Right cardiac atrium (tissue), 5 donors: ENCODE results near the gene IRS2. TPM values are rescaled to one million over a fixed set of nuclear protein-coding genes. Genes with fewer than 3 reads are reported as not detected.

Experiments
- ATAC-seq, 2 donors: fragments of 200-7000 bp; cut with Tn5 transposase; one replicate each; pipeline versions ENCODE4 v1.8.0 to v1.9.1; 2020; ENCODE audit warnings: moderate library complexity in 2 of 2, mild to moderate bottlenecking in 1 of 2
- DNase-seq, 3 donors: peaks; one replicate each; pipeline ENCODE4 v3.0.0-alpha.2; 2020
- H3K27ac ChIP-seq: one replicate; pipeline ENCODE4 v1.5.1; 2013; ENCODE audit warnings: mild to moderate bottlenecking, low read length, control low read depth, moderate library complexity
- H3K27me3 ChIP-seq: one replicate; pipeline ENCODE4 v1.6.1; 2013; ENCODE audit not compliant: control insufficient read depth, insufficient read depth
- H3K4me1 ChIP-seq: one replicate; pipeline ENCODE4 v1.6.1; 2013; ENCODE audit warnings: low read length; ENCODE audit not compliant: control insufficient read depth, insufficient read depth
- H3K4me3 ChIP-seq: one replicate; pipeline ENCODE4 v1.5.1; 2013; ENCODE audit warnings: low read length, control low read depth
- H3K9me3 ChIP-seq: one replicate; pipeline ENCODE4 v1.6.1; 2013; ENCODE audit warnings: low read length; ENCODE audit not compliant: control insufficient read depth
- WGBS: extraction: QIAGEN DNeasy Blood & Tissue Kit; methylation state at CpG from one replicate; pipeline ENCODE4 v1.1.7; 2013; 5-methylcytosine and 5-hydroxymethylcytosine counted together
- intact Hi-C, 4 donors: fragments of 100-400 bp; cut with DNase I; formaldehyde crosslinking; loops; one replicate each; pipeline versions ENCODE4 v1.11.0 to v1.14.0; 2022 to 2023
- polyA plus RNA-seq: library from polyadenylated mRNA; stranded (reverse); fragments of 200-250 nt; gene quantifications from one replicate; pipeline ENCODE4 v1.2.3, GENCODE V29; 2013
- total RNA-seq, 4 donors: library from RNA; stranded (reverse); fragmentation: NEBNext Ultra II Directional; extraction: Animal tissue kit (Norgen Biotek cat#: 25700); gene quantifications; one replicate each; pipeline ENCODE4 v1.2.1, GENCODE V29; 2021
- donor health status: healthy with polysubstance abuse.
- donor health status: DM: no; HTN: yes; CAD: no.
- donor health status: DM: no; HTN: no; CAD: no.
- donor health status: DM: no; HTN: yes; CAD: no; lungs with severe emphysema.
- donor health status: DM: yes; HTN: yes; CAD: no.

IRS2 gene
- total and polyA plus RNA-seq, 5 donors, result 7.4 to 28.4 (median 14.6) TPM

- intact Hi-C loops, result no loop called here
- H3K4me3 ChIP-seq, result no peak overlapping the region
- DNase-seq (no peak), ATAC-seq (peak in 1 of 2 donors; percentile 84)
- no peaks in the 10 kb centered on the region for H3K4me1 ChIP-seq
- H3K9me3 ChIP-seq, result no peaks in the 10 kb centered on the region
- H3K27me3 ChIP-seq, result no peaks in the 10 kb centered on the region
- H3K27ac ChIP-seq, result no peak overlapping the region
- 55% methylated on average over 12 of the region's 12 CpGs for WGBS
Measured at GRCh38 chr13:109743706-109744453, 42.5 kb downstream of the IRS2 start.

- intact Hi-C loops, result no loop called here
- no peak overlapping the region for H3K4me3 ChIP-seq
- no peaks in the 10 kb centered on the region for H3K4me1 ChIP-seq
- H3K27ac ChIP-seq, result no peak overlapping the region
- 87% methylated on average over 7 of the region's 7 CpGs for WGBS
- no peaks in the 10 kb centered on the region for H3K27me3 ChIP-seq
- H3K9me3 ChIP-seq, result no peaks in the 10 kb centered on the region
- DNase-seq (no peak), ATAC-seq (no peak)
Measured at GRCh38 chr13:109741966-109742365, 44.4 kb downstream of the IRS2 start.

GRCh38 chr13:109740721-109741120, 45.7 kb downstream of the IRS2 start:
- no peak for DNase-seq
- no peaks in the 10 kb centered on the region for H3K9me3 ChIP-seq
- no peaks in the 10 kb centered on the region for H3K27me3 ChIP-seq
- WGBS, result 87% methylated on average over 10 of the region's 10 CpGs
- no peak overlapping the region for H3K27ac ChIP-seq
- no peak for ATAC-seq
- H3K4me3 ChIP-seq, result no peak overlapping the region
- intact Hi-C loops, result no loop called here
- H3K4me1 ChIP-seq, result peaks cover 2% of the 10 kb centered on the region

- Histone ChIP-seq H3K27me3 (no peaks in the 10 kb centered on the region), H3K4me1 (peaks cover 2% of the 10 kb centered on the region), H3K4me3 (no peak overlapping the region), H3K27ac (no peak overlapping the region), H3K9me3 (no peaks in the 10 kb centered on the region)
- intact Hi-C loops, result no loop called here
- ATAC-seq, result no peak
- WGBS, result 57% methylated on average over 9 of the region's 9 CpGs
- no peak for DNase-seq
Measured at GRCh38 chr13:109740121-109740520, 46.3 kb downstream of the IRS2 start.

- no peaks in the 10 kb centered on the region for H3K9me3 ChIP-seq
- H3K27me3 ChIP-seq, result no peaks in the 10 kb centered on the region
- H3K27ac ChIP-seq, result no peak overlapping the region
- no peak overlapping the region for H3K4me3 ChIP-seq
- H3K4me1 ChIP-seq, result peaks cover 2% of the 10 kb centered on the region
- intact Hi-C loops, result no loop called here
- 79% methylated on average over 14 of the region's 14 CpGs for WGBS
- DNase-seq (no peak), ATAC-seq (no peak)
Measured at GRCh38 chr13:109738298-109738746, 48.1 kb downstream of the IRS2 start.

GRCh38 chr13:109737606-109738005, 48.8 kb downstream of the IRS2 start:
- 46% methylated on average over 5 of the region's 5 CpGs for WGBS

GRCh38 chr13:109737046-109737573, 49.3 kb downstream of the IRS2 start:
- Histone ChIP-seq H3K27me3 (no peaks in the 10 kb centered on the region), H3K27ac (no peak overlapping the region), H3K4me1 (peaks cover 2% of the 10 kb centered on the region), H3K9me3 (no peaks in the 10 kb centered on the region), H3K4me3 (no peak overlapping the region)
- ATAC-seq (peak; percentile 58 to 76), DNase-seq (peak in 2 of 3 donors; percentile 61 to 66)
- intact Hi-C loops, result no loop called here
- 70% methylated on average over 13 of the region's 13 CpGs for WGBS

More at GRCh38 chr13:109737606-109738005, 48.8 kb downstream of the IRS2 start:
- Histone ChIP-seq H3K4me1 (peaks cover 2% of the 10 kb centered on the region), H3K27me3 (no peaks in the 10 kb centered on the region), H3K27ac (no peak overlapping the region), H3K9me3 (no peaks in the 10 kb centered on the region), H3K4me3 (no peak overlapping the region)
- ATAC-seq (peak in 1 of 2 donors; percentile 41), DNase-seq (no peak)
- intact Hi-C loops, result no loop called here

GRCh38 chr13:109735436-109735966, 50.9 kb downstream of the IRS2 start:
- no peak for ATAC-seq
- 56% methylated on average over 4 of the region's 4 CpGs for WGBS
- Histone ChIP-seq H3K9me3 (no peaks in the 10 kb centered on the region), H3K27ac (no peak overlapping the region), H3K4me3 (no peak overlapping the region), H3K4me1 (peaks cover 2% of the 10 kb centered on the region), H3K27me3 (no peaks in the 10 kb centered on the region)
- intact Hi-C loops, result no loop called here
- DNase-seq, result no peak

GRCh38 chr13:109734002-109734785, 52.2 kb downstream of the IRS2 start:
- 94% methylated on average over 21 of the region's 21 CpGs for WGBS
- no peak for ATAC-seq
- Histone ChIP-seq H3K9me3 (no peaks in the 10 kb centered on the region), H3K4me1 (peaks cover 2% of the 10 kb centered on the region), H3K27me3 (no peaks in the 10 kb centered on the region), H3K27ac (no peak overlapping the region), H3K4me3 (no peak overlapping the region)
- no peak for DNase-seq
- intact Hi-C loops, result no loop called here

- DNase-seq, result no peak
- Histone ChIP-seq H3K4me3 (no peak overlapping the region), H3K27me3 (no peaks in the 10 kb centered on the region), H3K27ac (no peak overlapping the region), H3K9me3 (no peaks in the 10 kb centered on the region), H3K4me1 (peaks cover 2% of the 10 kb centered on the region)
- WGBS, result 92% methylated on average over 29 of the region's 29 CpGs
- ATAC-seq, result peak in 1 of 2 donors; percentile 18
- intact Hi-C loops, result no loop called here
Measured at GRCh38 chr13:109733550-109733949, 52.8 kb downstream of the IRS2 start.
